WTC11 (cell line): ENCODE measurements around the gene FER.

Source experiments
- CREM ChIP-seq: sonication (generic); formaldehyde crosslinking; IDR thresholded peaks from 2 replicates; pipeline ENCODE4 v1.8.1; 2022; ENCODE audit warnings: mild to moderate bottlenecking, missing genetic modification reagents, moderate library complexity
- FOXK1 ChIP-seq: sonication (generic); formaldehyde crosslinking; IDR thresholded peaks from 2 replicates; pipeline ENCODE4 v1.8.0; 2022; ENCODE audit warnings: mild to moderate bottlenecking, moderate library complexity, missing genetic modification reagents
- JAZF1 ChIP-seq: fragments of 250-450 bp; sonication (Bioruptor Pico); IDR thresholded peaks from 2 replicates; pipeline ENCODE4 v1.9.0; 2021; ENCODE audit warnings: moderate library complexity, mild to moderate bottlenecking, inconsistent platforms
- NFE2L1 ChIP-seq: sonication (generic); formaldehyde crosslinking; IDR thresholded peaks from 2 replicates; pipeline ENCODE4 v1.8.1; 2023; ENCODE audit warnings: missing genetic modification reagents
- TP53 ChIP-seq: sonication (generic); formaldehyde crosslinking; IDR thresholded peaks from 2 replicates; pipeline ENCODE4 v1.8.1; 2023; ENCODE audit warnings: mild to moderate bottlenecking, missing genetic modification reagents
- ZNF121 ChIP-seq: sonication (generic); formaldehyde crosslinking; IDR thresholded peaks from 2 replicates; pipeline ENCODE4 v1.8.0; 2023; ENCODE audit warnings: missing genetic modification reagents
- ZNF263 ChIP-seq: sonication (generic); formaldehyde crosslinking; IDR thresholded peaks from 2 replicates; pipeline ENCODE4 v1.8.1; 2022; ENCODE audit warnings: low read depth, mild to moderate bottlenecking, moderate library complexity, missing genetic modification reagents
- ZNF416 ChIP-seq: fragments of 250-450 bp; sonication (Bioruptor Pico); IDR thresholded peaks from 2 replicates; pipeline ENCODE4 v1.9.0; 2021; ENCODE audit warnings: mild to moderate bottlenecking, inconsistent platforms
- TF ChIP-seq, protein P1 (sequence below): fragments of 200-600 bp; IDR thresholded peaks from 2 replicates; pipeline ENCODE4 v1.8.0; 2022; ENCODE audit warnings: antibody characterized with exemption
- TF ChIP-seq, protein P2 (sequence below): sonication (generic); formaldehyde crosslinking; IDR thresholded peaks from 2 replicates; pipeline ENCODE4 v1.8.0; 2022; ENCODE audit warnings: mild to moderate bottlenecking, missing genetic modification reagents
- TF ChIP-seq, protein P3 (sequence below): sonication (generic); formaldehyde crosslinking; IDR thresholded peaks from 2 replicates; pipeline ENCODE4 v1.8.1; 2022; ENCODE audit warnings: missing genetic modification reagents, borderline replicate concordance
- TF ChIP-seq, protein P4 (sequence below): fragments of 250-450 bp; sonication (Bioruptor Pico); IDR thresholded peaks from 2 replicates; pipeline ENCODE4 v1.9.0; 2021; ENCODE audit warnings: mild to moderate bottlenecking
- TF ChIP-seq, protein P5 (sequence below): sonication (generic); formaldehyde crosslinking; IDR thresholded peaks from 2 replicates; pipeline ENCODE4 v1.8.0; 2023; ENCODE audit warnings: missing genetic modification reagents, mild to moderate bottlenecking, borderline replicate concordance
- TF ChIP-seq, protein P6 (sequence below): sonication (generic); formaldehyde crosslinking; IDR thresholded peaks from 2 replicates; pipeline ENCODE4 v1.8.0; 2022; ENCODE audit warnings: missing genetic modification reagents

DNA sequence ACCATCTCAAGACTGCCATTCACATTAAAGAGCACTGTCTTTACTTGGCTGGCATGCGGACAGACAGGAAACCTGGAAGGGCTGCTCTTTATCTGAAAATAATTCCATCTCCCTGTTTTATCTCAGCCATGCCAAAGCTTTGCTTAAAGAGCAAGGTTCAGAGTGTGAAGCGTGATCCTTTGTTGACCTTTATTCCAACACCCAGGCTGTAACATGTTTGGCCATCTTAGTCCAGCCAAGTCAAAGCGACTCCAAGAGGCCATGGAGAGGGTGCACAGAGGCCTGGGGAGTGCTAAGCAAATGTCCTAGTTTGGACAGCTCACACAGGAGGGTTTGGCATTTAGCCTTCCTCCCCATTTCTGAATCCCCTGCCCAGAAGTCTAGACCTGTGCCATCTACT lies 467.3 kb downstream of the FER start:
- TF ChIP-seq, protein P1, sequence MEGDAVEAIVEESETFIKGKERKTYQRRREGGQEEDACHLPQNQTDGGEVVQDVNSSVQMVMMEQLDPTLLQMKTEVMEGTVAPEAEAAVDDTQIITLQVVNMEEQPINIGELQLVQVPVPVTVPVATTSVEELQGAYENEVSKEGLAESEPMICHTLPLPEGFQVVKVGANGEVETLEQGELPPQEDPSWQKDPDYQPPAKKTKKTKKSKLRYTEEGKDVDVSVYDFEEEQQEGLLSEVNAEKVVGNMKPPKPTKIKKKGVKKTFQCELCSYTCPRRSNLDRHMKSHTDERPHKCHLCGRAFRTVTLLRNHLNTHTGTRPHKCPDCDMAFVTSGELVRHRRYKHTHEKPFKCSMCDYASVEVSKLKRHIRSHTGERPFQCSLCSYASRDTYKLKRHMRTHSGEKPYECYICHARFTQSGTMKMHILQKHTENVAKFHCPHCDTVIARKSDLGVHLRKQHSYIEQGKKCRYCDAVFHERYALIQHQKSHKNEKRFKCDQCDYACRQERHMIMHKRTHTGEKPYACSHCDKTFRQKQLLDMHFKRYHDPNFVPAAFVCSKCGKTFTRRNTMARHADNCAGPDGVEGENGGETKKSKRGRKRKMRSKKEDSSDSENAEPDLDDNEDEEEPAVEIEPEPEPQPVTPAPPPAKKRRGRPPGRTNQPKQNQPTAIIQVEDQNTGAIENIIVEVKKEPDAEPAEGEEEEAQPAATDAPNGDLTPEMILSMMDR: no peak
- TF ChIP-seq, protein P2, sequence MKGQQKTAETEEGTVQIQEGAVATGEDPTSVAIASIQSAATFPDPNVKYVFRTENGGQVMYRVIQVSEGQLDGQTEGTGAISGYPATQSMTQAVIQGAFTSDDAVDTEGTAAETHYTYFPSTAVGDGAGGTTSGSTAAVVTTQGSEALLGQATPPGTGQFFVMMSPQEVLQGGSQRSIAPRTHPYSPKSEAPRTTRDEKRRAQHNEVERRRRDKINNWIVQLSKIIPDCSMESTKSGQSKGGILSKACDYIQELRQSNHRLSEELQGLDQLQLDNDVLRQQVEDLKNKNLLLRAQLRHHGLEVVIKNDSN (CRISPR knock-in tag): no peak
- no peak for TF ChIP-seq JAZF1 (CRISPR knock-in tag)
- TF ChIP-seq, protein P3, sequence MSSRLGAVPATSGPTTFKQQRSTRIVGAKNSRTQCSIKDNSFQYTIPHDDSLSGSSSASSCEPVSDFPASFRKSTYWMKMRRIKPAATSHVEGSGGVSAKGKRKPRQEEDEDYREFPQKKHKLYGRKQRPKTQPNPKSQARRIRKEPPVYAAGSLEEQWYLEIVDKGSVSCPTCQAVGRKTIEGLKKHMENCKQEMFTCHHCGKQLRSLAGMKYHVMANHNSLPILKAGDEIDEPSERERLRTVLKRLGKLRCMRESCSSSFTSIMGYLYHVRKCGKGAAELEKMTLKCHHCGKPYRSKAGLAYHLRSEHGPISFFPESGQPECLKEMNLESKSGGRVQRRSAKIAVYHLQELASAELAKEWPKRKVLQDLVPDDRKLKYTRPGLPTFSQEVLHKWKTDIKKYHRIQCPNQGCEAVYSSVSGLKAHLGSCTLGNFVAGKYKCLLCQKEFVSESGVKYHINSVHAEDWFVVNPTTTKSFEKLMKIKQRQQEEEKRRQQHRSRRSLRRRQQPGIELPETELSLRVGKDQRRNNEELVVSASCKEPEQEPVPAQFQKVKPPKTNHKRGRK: no peak
- no peak for TF ChIP-seq CREM (CRISPR knock-in tag)
- TF ChIP-seq, protein P4, sequence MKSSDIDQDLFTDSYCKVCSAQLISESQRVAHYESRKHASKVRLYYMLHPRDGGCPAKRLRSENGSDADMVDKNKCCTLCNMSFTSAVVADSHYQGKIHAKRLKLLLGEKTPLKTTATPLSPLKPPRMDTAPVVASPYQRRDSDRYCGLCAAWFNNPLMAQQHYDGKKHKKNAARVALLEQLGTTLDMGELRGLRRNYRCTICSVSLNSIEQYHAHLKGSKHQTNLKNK (CRISPR knock-in tag): no peak
- no peak for TF ChIP-seq TP53
- no peak for TF ChIP-seq ZNF121 (CRISPR knock-in tag)
- TF ChIP-seq ZNF263: no peak
- TF ChIP-seq NFE2L1: no peak
- TF ChIP-seq, protein P5, sequence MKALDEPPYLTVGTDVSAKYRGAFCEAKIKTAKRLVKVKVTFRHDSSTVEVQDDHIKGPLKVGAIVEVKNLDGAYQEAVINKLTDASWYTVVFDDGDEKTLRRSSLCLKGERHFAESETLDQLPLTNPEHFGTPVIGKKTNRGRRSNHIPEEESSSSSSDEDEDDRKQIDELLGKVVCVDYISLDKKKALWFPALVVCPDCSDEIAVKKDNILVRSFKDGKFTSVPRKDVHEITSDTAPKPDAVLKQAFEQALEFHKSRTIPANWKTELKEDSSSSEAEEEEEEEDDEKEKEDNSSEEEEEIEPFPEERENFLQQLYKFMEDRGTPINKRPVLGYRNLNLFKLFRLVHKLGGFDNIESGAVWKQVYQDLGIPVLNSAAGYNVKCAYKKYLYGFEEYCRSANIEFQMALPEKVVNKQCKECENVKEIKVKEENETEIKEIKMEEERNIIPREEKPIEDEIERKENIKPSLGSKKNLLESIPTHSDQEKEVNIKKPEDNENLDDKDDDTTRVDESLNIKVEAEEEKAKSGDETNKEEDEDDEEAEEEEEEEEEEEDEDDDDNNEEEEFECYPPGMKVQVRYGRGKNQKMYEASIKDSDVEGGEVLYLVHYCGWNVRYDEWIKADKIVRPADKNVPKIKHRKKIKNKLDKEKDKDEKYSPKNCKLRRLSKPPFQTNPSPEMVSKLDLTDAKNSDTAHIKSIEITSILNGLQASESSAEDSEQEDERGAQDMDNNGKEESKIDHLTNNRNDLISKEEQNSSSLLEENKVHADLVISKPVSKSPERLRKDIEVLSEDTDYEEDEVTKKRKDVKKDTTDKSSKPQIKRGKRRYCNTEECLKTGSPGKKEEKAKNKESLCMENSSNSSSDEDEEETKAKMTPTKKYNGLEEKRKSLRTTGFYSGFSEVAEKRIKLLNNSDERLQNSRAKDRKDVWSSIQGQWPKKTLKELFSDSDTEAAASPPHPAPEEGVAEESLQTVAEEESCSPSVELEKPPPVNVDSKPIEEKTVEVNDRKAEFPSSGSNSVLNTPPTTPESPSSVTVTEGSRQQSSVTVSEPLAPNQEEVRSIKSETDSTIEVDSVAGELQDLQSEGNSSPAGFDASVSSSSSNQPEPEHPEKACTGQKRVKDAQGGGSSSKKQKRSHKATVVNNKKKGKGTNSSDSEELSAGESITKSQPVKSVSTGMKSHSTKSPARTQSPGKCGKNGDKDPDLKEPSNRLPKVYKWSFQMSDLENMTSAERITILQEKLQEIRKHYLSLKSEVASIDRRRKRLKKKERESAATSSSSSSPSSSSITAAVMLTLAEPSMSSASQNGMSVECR (CRISPR knock-in tag): no peak
- TF ChIP-seq, protein P6, sequence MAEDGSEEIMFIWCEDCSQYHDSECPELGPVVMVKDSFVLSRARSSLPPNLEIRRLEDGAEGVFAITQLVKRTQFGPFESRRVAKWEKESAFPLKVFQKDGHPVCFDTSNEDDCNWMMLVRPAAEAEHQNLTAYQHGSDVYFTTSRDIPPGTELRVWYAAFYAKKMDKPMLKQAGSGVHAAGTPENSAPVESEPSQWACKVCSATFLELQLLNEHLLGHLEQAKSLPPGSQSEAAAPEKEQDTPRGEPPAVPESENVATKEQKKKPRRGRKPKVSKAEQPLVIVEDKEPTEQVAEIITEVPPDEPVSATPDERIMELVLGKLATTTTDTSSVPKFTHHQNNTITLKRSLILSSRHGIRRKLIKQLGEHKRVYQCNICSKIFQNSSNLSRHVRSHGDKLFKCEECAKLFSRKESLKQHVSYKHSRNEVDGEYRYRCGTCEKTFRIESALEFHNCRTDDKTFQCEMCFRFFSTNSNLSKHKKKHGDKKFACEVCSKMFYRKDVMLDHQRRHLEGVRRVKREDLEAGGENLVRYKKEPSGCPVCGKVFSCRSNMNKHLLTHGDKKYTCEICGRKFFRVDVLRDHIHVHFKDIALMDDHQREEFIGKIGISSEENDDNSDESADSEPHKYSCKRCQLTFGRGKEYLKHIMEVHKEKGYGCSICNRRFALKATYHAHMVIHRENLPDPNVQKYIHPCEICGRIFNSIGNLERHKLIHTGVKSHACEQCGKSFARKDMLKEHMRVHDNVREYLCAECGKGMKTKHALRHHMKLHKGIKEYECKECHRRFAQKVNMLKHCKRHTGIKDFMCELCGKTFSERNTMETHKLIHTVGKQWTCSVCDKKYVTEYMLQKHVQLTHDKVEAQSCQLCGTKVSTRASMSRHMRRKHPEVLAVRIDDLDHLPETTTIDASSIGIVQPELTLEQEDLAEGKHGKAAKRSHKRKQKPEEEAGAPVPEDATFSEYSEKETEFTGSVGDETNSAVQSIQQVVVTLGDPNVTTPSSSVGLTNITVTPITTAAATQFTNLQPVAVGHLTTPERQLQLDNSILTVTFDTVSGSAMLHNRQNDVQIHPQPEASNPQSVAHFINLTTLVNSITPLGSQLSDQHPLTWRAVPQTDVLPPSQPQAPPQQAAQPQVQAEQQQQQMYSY: no peak
- no peak for TF ChIP-seq FOXK1
- no peak for TF ChIP-seq ZNF416
